Spleen (tissue), 7 donors: ENCODE data around the gene BPIFB1.

Source experiments
- CTCF ChIP-seq, 11 experiments: fragments of 200-600 bp in 7 of 11; fragments of 450-650 bp in 4 of 11; sonication (generic) in 4 of 11; IDR thresholded peaks in 8 of 11; conservative IDR thresholded peaks in 3 of 11; 1 replicate in 7 of 11; 2 replicates in 4 of 11; pipeline versions ENCODE4 v1.4.0 to v1.8.0; 2016 to 2021; ENCODE audit warnings: antibody characterized with exemption in 11 of 11, inconsistent platforms in 4 of 11, mild to moderate bottlenecking in 1 of 11
- POLR2A ChIP-seq, 3 donors: fragments of 450-650 bp; IDR thresholded peaks; one replicate each; pipeline ENCODE4 v1.5.1; 2017; ENCODE audit warnings: antibody characterized with exemption in 3 of 3, mild to moderate bottlenecking in 1 of 3
- donor health status: DM: no; HTN: no; CAD: no; lungs with moderate emphysema.
- donor health status: DM: no; HTN: no; CAD: no.
- donor health status: DM: no; HTN: no; CAD: no.

- no peak for TF ChIP-seq CTCF (IDR thresholded peaks at IDR 0.05 in 8 of 11, conservative IDR thresholded peaks at IDR 0.05 in 3 of 11)
- TF ChIP-seq POLR2A (IDR thresholded peaks at IDR 0.05), result no peak
These were observed 50.6 kb downstream of the BPIFB1 start for GRCh38 chr20:33333616-33334015.
